Glutamatergic neuron (in vitro differentiated cells): Measurements from ENCODE around the gene SLC12A6. TPM values are rescaled to one million over a fixed set of nuclear protein-coding genes. Genes with fewer than 3 reads are reported as not detected.

Source experiments
- DNase-seq: peaks from one replicate; pipeline ENCODE4 v3.0.0; 2022
- H3K27ac Mint-ChIP-seq: one replicate; pipeline ENCODE4 v1.8.0; 2020; ENCODE audit warnings: mild to moderate bottlenecking, mixed read lengths, inconsistent platforms; ENCODE audit not compliant: unreplicated experiment
- H3K27me3 Mint-ChIP-seq: one replicate; pipeline ENCODE4 v1.8.0; 2020; ENCODE audit warnings: mild to moderate bottlenecking, moderate library complexity, mixed read lengths, inconsistent platforms; ENCODE audit not compliant: unreplicated experiment
- H3K36me3 Mint-ChIP-seq: one replicate; pipeline ENCODE4 v1.8.0; 2020; ENCODE audit warnings: mild to moderate bottlenecking, mixed read lengths, inconsistent platforms; ENCODE audit not compliant: unreplicated experiment
- H3K4me1 Mint-ChIP-seq: one replicate; pipeline ENCODE4 v1.8.0; 2020; ENCODE audit warnings: mild to moderate bottlenecking, low read depth, mixed read lengths, inconsistent platforms; ENCODE audit not compliant: unreplicated experiment
- H3K4me3 Mint-ChIP-seq: one replicate; pipeline ENCODE4 v1.8.0; 2020; ENCODE audit warnings: mild to moderate bottlenecking, mixed read lengths, inconsistent platforms; ENCODE audit not compliant: unreplicated experiment
- H3K9me3 Mint-ChIP-seq: one replicate; pipeline ENCODE4 v1.8.0; 2020; ENCODE audit warnings: mild to moderate bottlenecking, moderate library complexity, mixed read lengths, inconsistent platforms; ENCODE audit not compliant: unreplicated experiment
- CTCF ChIP-seq: fragments of 200-600 bp; sonication (generic); IDR thresholded peaks from one replicate; pipeline ENCODE4 v1.5.0; 2021; ENCODE audit not compliant: partially characterized antibody, unreplicated experiment
- total RNA-seq: library from RNA; stranded (reverse); fragmentation: NEBNext Ultra II Directional; extraction: Animal tissue kit (Norgen Biotek cat#: 25700); gene quantifications from one replicate; pipeline ENCODE4 v1.2.1, GENCODE V29; 2021; ENCODE audit not compliant: unreplicated experiment

SLC12A6 gene
- total RNA-seq, 1 donor from 2014 or later: 43.3 TPM

- DNase-seq: no peak
- H3K4me1 Mint-ChIP-seq: peaks cover 9% of the 10 kb centered on the region
- peak overlapping the region; percentile 95 for H3K4me3 Mint-ChIP-seq
- H3K27me3 Mint-ChIP-seq: peaks cover 6% of the 10 kb centered on the region
- H3K9me3 Mint-ChIP-seq: peaks cover 11% of the 10 kb centered on the region
- TF ChIP-seq CTCF: no peak
- H3K27ac Mint-ChIP-seq: peak overlapping the region; percentile 96
- no peaks in the 10 kb centered on the region for H3K36me3 Mint-ChIP-seq
These were observed 1.2 kb downstream of the SLC12A6 start for GRCh38 chr15:34336231-34336990.

GRCh38 chr15:34335176-34336032, 2.2 kb downstream of the SLC12A6 start:
- peaks cover 9% of the 10 kb centered on the region for H3K4me1 Mint-ChIP-seq
- H3K27ac Mint-ChIP-seq: no peak overlapping the region
- DNase-seq: no peak
- peak overlapping the region; percentile 81 for H3K4me3 Mint-ChIP-seq
- H3K9me3 Mint-ChIP-seq: peaks cover 10% of the 10 kb centered on the region
- H3K36me3 Mint-ChIP-seq: no peaks in the 10 kb centered on the region
- no peak for TF ChIP-seq CTCF
- peaks cover 6% of the 10 kb centered on the region for H3K27me3 Mint-ChIP-seq

- no peak for TF ChIP-seq CTCF
- H3K4me1 Mint-ChIP-seq: peaks cover 9% of the 10 kb centered on the region
- no peak overlapping the region for H3K4me3 Mint-ChIP-seq
- H3K36me3 Mint-ChIP-seq: no peaks in the 10 kb centered on the region
- peaks cover 6% of the 10 kb centered on the region for H3K27me3 Mint-ChIP-seq
- H3K9me3 Mint-ChIP-seq: peaks cover 10% of the 10 kb centered on the region
- no peak for DNase-seq
- no peak overlapping the region for H3K27ac Mint-ChIP-seq
These were observed 2.9 kb downstream of the SLC12A6 start for GRCh38 chr15:34334672-34335071.

GRCh38 chr15:34332553-34333120, 4.9 kb downstream of the SLC12A6 start:
- DNase-seq: no peak
- Mint-ChIP-seq H3K4me3 (no peak overlapping the region), H3K27ac (no peak overlapping the region), H3K9me3 (peaks cover 9% of the 10 kb centered on the region), H3K4me1 (peaks cover 6% of the 10 kb centered on the region), H3K36me3 (no peaks in the 10 kb centered on the region), H3K27me3 (peaks cover 6% of the 10 kb centered on the region)
- TF ChIP-seq CTCF: no peak
